Spleen (tissue), 7 donors: ENCODE measurements around the gene SPRR5.

Experiments
- POLR2A ChIP-seq, 3 donors: fragments of 450-650 bp; IDR thresholded peaks; one replicate each; pipeline ENCODE4 v1.5.1; 2017; ENCODE audit warnings: antibody characterized with exemption in 3 of 3, mild to moderate bottlenecking in 1 of 3
- TF ChIP-seq, protein P1 (sequence below), 11 experiments: fragments of 200-600 bp in 7 of 11; fragments of 450-650 bp in 4 of 11; sonication (generic) in 4 of 11; IDR thresholded peaks in 8 of 11; conservative IDR thresholded peaks in 3 of 11; 1 replicate in 7 of 11; 2 replicates in 4 of 11; pipeline versions ENCODE4 v1.4.0 to v1.8.0; 2016 to 2021; ENCODE audit warnings: antibody characterized with exemption in 11 of 11, inconsistent platforms in 4 of 11, mild to moderate bottlenecking in 1 of 11
- donor health status: DM: no; HTN: no; CAD: no; lungs with moderate emphysema.
- donor health status: DM: no; HTN: no; CAD: no.
- donor health status: DM: no; HTN: no; CAD: no.

DNA sequence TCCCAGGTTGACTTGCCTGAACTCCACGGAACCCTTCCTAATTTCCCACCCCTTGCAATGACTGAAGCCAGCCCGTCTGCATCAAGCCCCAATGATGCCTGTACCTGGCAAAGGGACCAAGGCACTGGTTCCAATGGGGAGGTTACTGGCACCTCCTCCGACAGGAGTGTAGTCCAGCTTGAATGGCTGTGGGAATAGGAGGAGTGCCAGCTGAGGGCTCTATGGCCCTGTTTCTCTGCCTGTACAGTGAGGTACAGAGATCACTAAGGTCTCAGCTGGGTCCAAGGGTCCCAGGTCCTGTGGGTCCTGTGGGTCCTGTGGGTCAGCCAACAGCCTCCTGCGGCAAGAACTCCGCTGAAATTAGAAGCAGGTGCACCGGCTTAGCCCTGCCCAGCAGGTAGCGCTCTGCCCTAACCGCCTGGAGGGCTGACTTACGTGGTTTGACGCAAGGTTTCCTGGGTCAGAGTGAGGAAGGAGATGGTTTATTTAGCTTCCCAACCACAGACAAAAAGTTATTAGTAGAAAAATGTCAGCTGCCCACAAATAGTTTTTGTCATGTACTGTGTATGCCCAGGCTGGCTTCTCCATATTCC lies 13.5 kb downstream of the SPRR5 start:
- TF ChIP-seq, protein P1, sequence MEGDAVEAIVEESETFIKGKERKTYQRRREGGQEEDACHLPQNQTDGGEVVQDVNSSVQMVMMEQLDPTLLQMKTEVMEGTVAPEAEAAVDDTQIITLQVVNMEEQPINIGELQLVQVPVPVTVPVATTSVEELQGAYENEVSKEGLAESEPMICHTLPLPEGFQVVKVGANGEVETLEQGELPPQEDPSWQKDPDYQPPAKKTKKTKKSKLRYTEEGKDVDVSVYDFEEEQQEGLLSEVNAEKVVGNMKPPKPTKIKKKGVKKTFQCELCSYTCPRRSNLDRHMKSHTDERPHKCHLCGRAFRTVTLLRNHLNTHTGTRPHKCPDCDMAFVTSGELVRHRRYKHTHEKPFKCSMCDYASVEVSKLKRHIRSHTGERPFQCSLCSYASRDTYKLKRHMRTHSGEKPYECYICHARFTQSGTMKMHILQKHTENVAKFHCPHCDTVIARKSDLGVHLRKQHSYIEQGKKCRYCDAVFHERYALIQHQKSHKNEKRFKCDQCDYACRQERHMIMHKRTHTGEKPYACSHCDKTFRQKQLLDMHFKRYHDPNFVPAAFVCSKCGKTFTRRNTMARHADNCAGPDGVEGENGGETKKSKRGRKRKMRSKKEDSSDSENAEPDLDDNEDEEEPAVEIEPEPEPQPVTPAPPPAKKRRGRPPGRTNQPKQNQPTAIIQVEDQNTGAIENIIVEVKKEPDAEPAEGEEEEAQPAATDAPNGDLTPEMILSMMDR (IDR thresholded peaks at IDR 0.05 in 8 of 11, conservative IDR thresholded peaks at IDR 0.05 in 3 of 11) = no peak
- no peak for TF ChIP-seq POLR2A (IDR thresholded peaks at IDR 0.05)
